ENCODE results near the gene CROCC.

DNA sequence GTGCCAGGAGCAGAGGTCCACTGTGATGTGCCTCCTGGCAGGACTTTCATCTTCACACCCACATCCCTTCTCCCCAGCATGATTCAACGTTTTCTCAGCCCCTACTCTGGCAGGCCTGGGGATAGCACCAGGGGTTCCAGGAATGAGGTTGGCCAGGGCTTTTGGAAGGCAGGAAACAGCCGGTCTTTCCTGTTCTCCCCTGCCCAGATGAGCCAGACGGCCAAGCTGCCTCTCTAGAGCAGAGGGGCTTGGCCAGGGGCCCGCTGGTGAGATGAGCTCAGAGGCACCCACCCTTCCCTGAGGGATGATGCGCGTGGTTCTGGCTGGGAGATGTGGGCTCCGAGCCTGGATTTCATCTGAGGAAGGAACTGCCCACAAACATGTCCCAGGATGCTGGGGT lies 63.0 kb downstream of the CROCC start:
- TF ChIP-seq, protein P1, sequence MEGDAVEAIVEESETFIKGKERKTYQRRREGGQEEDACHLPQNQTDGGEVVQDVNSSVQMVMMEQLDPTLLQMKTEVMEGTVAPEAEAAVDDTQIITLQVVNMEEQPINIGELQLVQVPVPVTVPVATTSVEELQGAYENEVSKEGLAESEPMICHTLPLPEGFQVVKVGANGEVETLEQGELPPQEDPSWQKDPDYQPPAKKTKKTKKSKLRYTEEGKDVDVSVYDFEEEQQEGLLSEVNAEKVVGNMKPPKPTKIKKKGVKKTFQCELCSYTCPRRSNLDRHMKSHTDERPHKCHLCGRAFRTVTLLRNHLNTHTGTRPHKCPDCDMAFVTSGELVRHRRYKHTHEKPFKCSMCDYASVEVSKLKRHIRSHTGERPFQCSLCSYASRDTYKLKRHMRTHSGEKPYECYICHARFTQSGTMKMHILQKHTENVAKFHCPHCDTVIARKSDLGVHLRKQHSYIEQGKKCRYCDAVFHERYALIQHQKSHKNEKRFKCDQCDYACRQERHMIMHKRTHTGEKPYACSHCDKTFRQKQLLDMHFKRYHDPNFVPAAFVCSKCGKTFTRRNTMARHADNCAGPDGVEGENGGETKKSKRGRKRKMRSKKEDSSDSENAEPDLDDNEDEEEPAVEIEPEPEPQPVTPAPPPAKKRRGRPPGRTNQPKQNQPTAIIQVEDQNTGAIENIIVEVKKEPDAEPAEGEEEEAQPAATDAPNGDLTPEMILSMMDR (IDR thresholded peaks at IDR 0.05): no peak
- no peak for TF ChIP-seq POLR2A (IDR thresholded peaks at IDR 0.05)

All from lower leg skin (tissue), 3 donors.